Right atrium auricular region (tissue), 2 donors: ENCODE measurements around the gene PTPRN2. TPM values are rescaled to one million over a fixed set of nuclear protein-coding genes. Genes with fewer than 3 reads are reported as not detected.

Experiments used
- DNase-seq: peaks from one replicate; pipeline ENCODE4 v3.0.0-alpha.2; 2019; ENCODE audit warnings: low spot score
- H3K27ac ChIP-seq, 2 donors: fragments of 200-600 bp; sonication (generic); 1 replicate in 1 of 2; 2 replicates in 1 of 2; pipeline ENCODE4 v1.5.1; 2016 to 2019
- H3K27me3 ChIP-seq, 2 donors: fragments of 200-600 bp; sonication (generic); one replicate each; pipeline versions ENCODE4 v1.5.1 to v1.6.0; 2017 to 2019
- H3K36me3 ChIP-seq: fragments of 200-600 bp; sonication (generic); one replicate; pipeline ENCODE4 v1.5.1; 2016
- H3K4me1 ChIP-seq, 2 donors: fragments of 200-600 bp; sonication (generic); one replicate each; pipeline versions ENCODE4 v1.5.1 to v1.6.0; 2017 to 2019
- H3K4me3 ChIP-seq, 2 donors: fragments of 200-600 bp; sonication (generic); 1 replicate in 1 of 2; 2 replicates in 1 of 2; pipeline ENCODE4 v1.5.1; 2017 to 2019; ENCODE audit warnings: mild to moderate bottlenecking in 1 of 2, moderate library complexity in 1 of 2
- H3K9me3 ChIP-seq, 2 donors: fragments of 200-600 bp; sonication (generic); one replicate each; pipeline ENCODE4 v1.5.1; 2019
- total RNA-seq, 2 donors: library from RNA; depleted of rRNA; stranded (reverse); fragments of >200 nt; gene quantifications; one replicate each; pipeline ENCODE4 v1.1.0, GENCODE V29; 2016
- TF ChIP-seq, protein P1 (sequence below), 2 donors: fragments of 200-600 bp; sonication (generic); IDR thresholded peaks; one replicate each; pipeline ENCODE4 v1.5.1; 2019; ENCODE audit warnings: antibody characterized with exemption in 2 of 2

The PTPRN2 gene
- total RNA-seq, 2 donors from 2014 or later: 2.6 to 2.7 TPM

DNA sequence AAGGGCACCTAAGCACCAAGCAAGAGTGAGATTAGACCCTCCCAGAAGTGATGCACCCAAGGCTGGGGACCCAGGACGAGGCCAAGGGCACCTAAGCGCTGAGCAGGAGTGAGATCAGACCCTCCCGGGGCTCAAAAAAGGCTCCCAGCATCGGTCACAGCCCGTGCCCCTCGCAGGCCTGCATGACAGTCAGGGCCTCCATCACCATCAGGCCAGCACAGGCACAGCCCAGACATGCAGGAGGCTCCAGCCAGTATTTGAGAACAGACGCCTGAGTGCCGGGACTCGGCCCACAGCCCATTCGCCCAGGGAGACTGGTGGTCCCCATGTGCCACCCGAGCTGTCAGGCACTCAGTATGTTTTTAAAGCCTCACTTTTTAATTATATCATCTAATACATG is 595.9 kb downstream of the PTPRN2 start:
- H3K27ac ChIP-seq: no peak overlapping the region
- no peaks in the 10 kb centered on the region for H3K27me3 ChIP-seq
- H3K4me3 ChIP-seq: no peak overlapping the region
- TF ChIP-seq, protein P1, sequence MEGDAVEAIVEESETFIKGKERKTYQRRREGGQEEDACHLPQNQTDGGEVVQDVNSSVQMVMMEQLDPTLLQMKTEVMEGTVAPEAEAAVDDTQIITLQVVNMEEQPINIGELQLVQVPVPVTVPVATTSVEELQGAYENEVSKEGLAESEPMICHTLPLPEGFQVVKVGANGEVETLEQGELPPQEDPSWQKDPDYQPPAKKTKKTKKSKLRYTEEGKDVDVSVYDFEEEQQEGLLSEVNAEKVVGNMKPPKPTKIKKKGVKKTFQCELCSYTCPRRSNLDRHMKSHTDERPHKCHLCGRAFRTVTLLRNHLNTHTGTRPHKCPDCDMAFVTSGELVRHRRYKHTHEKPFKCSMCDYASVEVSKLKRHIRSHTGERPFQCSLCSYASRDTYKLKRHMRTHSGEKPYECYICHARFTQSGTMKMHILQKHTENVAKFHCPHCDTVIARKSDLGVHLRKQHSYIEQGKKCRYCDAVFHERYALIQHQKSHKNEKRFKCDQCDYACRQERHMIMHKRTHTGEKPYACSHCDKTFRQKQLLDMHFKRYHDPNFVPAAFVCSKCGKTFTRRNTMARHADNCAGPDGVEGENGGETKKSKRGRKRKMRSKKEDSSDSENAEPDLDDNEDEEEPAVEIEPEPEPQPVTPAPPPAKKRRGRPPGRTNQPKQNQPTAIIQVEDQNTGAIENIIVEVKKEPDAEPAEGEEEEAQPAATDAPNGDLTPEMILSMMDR (IDR thresholded peaks at IDR 0.05): no peak
- H3K9me3 ChIP-seq: no peaks in the 10 kb centered on the region
- no peak for DNase-seq
- no peaks in the 10 kb centered on the region for H3K4me1 ChIP-seq
- no peaks in the 10 kb centered on the region for H3K36me3 ChIP-seq

DNA sequence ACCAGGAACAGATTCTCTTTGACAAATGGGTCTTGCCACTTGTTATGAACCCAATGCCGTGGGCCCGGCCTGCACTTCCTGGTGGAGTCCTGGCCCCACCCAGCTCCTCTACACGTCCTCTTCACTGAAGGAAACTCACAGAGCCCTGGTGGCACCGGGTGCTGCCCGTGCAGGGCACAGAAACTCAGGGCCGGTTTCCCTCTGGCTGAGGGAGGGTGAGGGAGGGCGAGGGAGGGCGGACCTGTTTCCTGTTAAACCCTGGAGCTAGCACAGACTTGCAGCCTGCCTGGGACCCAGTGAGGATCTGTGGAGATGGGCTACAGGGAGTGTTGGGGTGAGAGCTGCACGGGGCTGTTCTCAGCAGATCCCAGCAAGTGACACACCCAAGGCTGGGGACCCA is 596.3 kb downstream of the PTPRN2 start:
- TF ChIP-seq, protein P1 (IDR thresholded peaks at IDR 0.05): no peak
- no peaks in the 10 kb centered on the region for H3K27me3 ChIP-seq
- H3K27ac ChIP-seq: no peak overlapping the region
- DNase-seq: no peak
- no peak overlapping the region for H3K4me3 ChIP-seq
- no peaks in the 10 kb centered on the region for H3K9me3 ChIP-seq
- H3K4me1 ChIP-seq: no peaks in the 10 kb centered on the region
- H3K36me3 ChIP-seq: no peaks in the 10 kb centered on the region

DNA sequence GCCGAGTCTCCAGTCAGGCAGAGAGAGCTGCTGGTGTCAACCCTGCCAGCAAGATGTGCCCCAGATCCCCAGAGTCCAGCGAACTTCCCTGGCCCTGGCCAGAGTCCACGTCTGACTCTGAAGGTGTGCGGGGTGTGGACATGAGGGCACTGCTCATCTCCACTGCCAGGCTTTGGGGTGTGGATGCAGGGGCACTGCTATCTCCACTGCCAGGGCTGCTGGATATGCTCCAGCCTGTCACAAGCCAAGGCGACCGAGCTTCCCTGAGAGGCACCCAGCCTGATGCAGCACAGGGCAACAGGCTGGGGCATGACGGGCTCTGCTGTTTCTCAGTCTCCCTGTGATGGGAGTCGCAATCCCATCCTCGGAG is 596.8 kb downstream of the PTPRN2 start:
- H3K27ac ChIP-seq: no peak overlapping the region
- H3K27me3 ChIP-seq: no peaks in the 10 kb centered on the region
- no peaks in the 10 kb centered on the region for H3K4me1 ChIP-seq
- TF ChIP-seq, protein P1 (IDR thresholded peaks at IDR 0.05): no peak
- DNase-seq: no peak
- no peaks in the 10 kb centered on the region for H3K9me3 ChIP-seq
- no peak overlapping the region for H3K4me3 ChIP-seq
- no peaks in the 10 kb centered on the region for H3K36me3 ChIP-seq

DNA sequence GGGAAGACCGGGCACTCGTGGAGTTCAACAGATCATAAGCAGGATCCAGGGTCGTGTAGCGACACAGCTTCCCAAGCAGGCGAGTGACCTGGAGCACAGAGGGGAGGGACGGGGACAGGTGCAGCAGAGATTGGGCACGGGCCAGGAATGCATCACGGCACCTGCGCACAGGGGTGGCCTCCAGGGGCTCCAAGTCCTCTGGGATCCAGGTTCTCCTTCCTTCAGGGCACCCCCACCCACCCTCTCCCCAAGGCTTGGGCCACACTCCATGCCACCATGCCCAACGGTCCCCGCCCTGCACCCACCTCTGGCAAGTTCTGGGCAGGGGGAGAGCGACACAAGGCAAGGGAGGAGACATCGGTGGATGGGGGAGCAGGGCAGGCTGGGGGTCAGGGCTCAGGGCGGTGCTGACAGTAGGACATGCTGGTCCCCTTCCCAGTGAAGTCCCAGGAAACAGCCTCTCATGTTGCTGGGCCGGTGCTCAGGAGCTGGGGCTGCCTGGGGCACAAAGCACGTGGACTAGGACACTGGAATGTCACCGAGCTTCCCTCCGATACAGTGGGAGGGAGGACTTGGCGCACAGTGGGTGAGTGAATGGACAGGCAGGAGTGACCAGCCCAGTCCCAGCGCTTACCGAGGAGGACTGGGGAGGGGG is 597.3 kb downstream of the PTPRN2 start:
- Histone ChIP-seq H3K4me1 (no peaks in the 10 kb centered on the region), H3K4me3 (no peak overlapping the region), H3K27me3 (no peaks in the 10 kb centered on the region), H3K27ac (no peak overlapping the region), H3K36me3 (no peaks in the 10 kb centered on the region), H3K9me3 (no peaks in the 10 kb centered on the region)
- DNase-seq: no peak
- TF ChIP-seq, protein P1 (IDR thresholded peaks at IDR 0.05): no peak

DNA sequence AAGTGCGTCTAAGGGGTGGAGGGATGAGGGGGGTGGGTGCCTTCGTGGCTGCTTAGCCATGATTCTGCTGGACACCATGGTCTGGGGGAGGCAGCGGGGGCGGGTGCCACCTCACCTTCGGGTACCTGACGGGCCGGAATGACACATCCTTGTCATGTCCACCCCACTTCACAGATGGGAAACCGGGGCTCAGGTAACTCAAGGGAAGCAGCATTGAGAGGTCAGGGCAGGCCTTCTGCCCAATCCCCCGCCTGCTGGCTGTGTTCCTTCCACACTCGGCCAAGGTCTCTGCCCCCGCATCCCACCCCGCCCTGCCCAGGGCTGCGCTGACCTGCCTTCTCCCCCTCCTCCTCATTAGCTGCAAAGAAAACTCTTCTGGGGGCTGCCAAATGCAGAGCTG is 598.0 kb downstream of the PTPRN2 start:
- Histone ChIP-seq H3K36me3 (no peaks in the 10 kb centered on the region), H3K9me3 (no peaks in the 10 kb centered on the region), H3K4me1 (no peaks in the 10 kb centered on the region), H3K27me3 (no peaks in the 10 kb centered on the region), H3K4me3 (no peak overlapping the region), H3K27ac (no peak overlapping the region)
- DNase-seq: no peak
- TF ChIP-seq, protein P1 (IDR thresholded peaks at IDR 0.05): no peak

DNA sequence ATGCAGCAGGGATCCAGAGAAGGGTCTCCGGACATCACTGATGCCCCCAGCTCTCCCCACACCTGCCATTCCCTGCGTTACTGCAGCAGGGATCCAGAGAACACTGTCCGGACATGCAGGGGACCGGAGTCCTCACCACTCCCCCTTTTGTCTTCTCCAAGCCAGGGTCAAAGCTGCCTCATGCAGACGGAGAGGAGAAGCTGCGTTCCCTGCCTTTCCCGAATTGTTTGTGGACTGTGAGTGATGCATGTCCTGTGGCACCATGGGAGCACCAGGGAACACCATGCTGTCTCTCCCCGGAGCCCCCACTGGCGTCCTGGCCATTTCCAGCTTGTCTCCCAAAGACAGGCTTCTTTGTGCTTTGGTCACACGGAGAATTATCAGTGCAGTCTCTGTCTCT is 599.7 kb downstream of the PTPRN2 start:
- no peak for DNase-seq
- no peaks in the 10 kb centered on the region for H3K27me3 ChIP-seq
- TF ChIP-seq, protein P1 (IDR thresholded peaks at IDR 0.05): no peak

More for the DNA sequence above, 599.7 kb downstream of the PTPRN2 start:
- no peak overlapping the region for H3K27ac ChIP-seq
- no peaks in the 10 kb centered on the region for H3K4me1 ChIP-seq
- H3K9me3 ChIP-seq: no peaks in the 10 kb centered on the region
- H3K4me3 ChIP-seq: no peak overlapping the region
- no peaks in the 10 kb centered on the region for H3K36me3 ChIP-seq
